GM21619 (cell line): Measurements from ENCODE around the gene GZF1.

Experiments used
- ATAC-seq: cut with Tn5 transposase; IDR thresholded peaks from one replicate; pipeline ENCODE4 v1.9.1; 2021; ENCODE audit not compliant: unreplicated experiment

The GZF1 gene

DNA sequence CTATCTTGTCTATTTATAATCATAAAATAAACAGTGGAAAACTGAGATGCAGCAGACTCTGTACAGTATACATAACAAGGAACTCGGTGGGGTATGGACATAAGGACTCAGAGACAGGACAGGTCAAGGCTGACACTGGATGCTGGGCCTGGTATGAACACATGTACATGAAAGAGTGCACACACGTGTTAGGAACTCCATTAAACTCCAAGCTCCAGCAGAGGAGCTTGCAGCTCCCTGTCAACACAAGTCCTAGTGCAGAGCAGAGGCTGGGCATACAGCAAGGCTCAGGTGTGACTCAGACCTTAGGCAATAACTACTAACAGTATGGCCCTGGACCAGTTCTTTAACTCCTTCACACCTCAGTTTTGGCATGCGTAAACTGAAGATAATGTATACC, 42.2 kb downstream of the GZF1 start:
- no peak for ATAC-seq

DNA sequence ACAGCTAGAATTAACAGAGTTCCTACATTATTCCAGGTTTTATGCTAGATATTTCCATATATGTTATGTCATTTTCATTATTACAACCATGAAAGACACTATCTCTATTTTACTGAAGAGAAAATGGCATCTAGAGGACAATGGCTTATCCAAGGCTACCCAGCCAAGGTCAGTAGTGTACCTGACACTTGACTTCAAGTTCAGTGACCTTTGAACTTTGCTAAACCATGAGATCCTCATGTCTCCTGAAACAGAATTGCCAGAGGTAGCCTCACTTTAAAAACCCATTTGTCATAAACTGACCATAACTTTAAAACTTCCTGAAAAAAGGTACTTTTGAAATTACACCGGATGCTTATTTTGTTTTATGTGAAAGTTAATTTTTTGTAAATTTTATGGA, 44.9 kb downstream of the GZF1 start:
- ATAC-seq, result no peak

DNA sequence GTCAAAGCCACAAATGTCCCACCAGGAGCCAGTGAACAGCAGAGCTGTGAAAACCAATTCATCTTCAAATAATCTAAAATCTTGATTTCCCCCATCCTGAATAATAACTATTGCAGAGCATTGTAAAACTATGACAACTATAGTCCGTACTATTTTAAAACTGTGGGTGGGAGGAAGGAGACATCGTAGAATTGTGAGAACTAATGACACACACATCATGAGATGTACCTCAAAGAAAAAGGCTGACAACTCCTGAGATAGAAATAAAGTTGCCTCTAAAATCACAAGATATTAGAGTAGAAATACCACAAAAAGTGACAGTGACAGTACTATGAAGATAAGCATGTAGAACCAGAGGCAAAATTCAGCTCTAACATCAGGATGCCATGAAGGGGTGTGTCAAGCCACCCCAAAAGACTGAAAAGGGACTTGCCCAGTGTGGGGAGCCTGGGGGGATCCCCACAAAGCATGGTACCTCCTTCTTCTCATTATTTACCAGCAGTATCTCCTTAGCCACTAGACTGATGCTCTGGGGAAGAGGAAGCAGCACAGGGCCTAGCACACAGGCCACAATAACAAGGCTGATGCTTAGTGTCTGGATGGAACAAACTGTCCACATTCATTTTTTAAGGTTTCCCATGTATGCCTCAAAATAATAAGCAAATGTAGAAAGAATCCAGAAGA, 45.9 kb downstream of the GZF1 start:
- ATAC-seq, result peak; percentile 71

DNA sequence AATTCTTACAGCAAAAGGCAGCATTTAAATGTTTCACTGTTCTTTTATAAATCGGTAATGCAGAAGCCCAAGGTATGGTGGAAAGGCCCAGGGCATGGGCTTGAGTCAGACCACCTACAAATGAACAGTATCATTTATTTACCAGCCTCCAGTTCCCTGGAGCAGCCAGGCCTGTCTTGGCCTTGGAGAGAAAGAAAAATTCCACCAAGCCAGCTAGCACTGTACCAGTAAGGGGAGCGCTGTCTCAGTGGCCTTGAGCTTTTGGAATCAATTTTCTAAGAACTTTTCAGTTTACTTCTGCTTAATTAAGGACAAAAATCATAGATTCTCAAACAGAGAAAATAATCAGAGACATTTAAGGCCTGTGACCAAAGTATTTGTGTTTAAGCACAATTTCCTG, 47.0 kb downstream of the GZF1 start:
- ATAC-seq, result no peak

DNA sequence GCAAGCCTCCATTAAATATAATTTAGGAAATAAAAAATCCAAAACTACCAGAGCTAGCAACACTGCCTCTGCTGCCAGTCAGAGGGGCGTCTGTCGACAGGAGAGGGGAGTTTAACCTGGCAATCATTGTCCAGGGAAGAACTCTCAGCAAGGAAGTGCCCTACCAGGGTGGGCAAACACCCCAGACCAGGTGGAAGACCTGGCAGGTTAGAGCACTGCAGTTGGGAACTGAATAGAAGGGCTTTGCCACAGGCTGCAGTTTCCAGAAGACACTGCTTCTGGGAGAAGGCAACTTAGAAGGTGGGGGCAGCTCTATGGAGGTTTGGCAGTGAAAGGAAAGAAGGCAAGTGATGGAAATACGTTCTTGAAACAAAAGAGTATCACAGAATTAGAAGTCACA, 47.8 kb downstream of the GZF1 start:
- ATAC-seq, result no peak

GRCh38 chr20:23410916-23411695, 49.1 kb downstream of the GZF1 start:
- ATAC-seq, result no peak

GRCh38 chr20:23412026-23412425, 50.0 kb downstream of the GZF1 start:
- no peak for ATAC-seq

GRCh38 chr20:23413862-23414422, 52.0 kb downstream of the GZF1 start:
- ATAC-seq, result no peak

GRCh38 chr20:23414526-23415188, 52.7 kb downstream of the GZF1 start:
- no peak for ATAC-seq

DNA sequence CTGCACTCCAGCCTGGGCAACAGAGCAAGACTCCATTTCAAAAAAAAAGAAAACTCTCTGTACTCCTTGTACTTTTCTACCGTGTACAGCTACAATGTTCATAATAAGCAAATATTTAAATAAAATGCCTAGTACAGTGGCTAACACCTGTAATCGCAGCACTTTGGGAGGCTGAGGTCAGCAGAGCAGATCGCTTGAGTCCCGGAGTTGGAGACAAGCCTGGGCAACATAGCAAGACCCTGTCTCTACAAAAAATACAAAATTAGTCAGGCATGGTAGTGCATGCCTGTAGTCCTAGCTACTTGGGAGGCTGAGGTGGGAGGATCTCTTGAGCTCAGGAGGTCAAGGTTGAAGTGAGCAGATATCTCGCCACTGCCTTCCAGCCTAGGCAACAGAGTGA, 53.6 kb downstream of the GZF1 start:
- ATAC-seq, result no peak

DNA sequence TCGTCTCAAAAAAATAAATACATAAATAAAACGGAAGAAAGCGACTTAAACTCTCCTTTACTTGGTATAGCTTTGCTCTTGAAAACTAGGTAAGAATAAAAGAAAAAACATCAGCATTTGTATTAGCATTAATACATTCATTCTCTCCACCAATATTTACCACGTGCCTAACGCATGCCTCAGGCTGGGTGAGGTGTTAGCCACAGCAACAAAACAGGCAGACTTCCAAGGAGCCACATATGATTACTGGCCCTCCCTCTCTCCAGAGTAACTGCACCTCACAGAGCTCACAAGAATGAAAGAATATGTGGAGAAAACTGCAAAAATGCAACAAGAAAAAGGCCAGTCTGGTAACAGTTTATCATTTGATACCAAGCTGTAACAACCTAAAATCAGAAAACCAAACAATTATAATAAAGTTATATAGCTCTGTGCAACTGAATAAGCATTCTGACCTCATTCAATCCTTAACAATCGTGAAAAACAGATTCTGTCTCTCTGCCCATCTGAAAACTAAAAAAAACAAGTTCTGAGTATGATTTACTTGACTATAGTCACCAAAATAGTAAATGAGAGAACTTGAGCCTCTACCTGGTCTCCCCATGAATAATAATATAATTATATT, 54.1 kb downstream of the GZF1 start:
- ATAC-seq, result no peak

- ATAC-seq, result no peak
These were observed 55.9 kb downstream of the GZF1 start for GRCh38 chr20:23417861-23418260.

GRCh38 chr20:23419657-23419994, 57.6 kb downstream of the GZF1 start:
- no peak for ATAC-seq

DNA sequence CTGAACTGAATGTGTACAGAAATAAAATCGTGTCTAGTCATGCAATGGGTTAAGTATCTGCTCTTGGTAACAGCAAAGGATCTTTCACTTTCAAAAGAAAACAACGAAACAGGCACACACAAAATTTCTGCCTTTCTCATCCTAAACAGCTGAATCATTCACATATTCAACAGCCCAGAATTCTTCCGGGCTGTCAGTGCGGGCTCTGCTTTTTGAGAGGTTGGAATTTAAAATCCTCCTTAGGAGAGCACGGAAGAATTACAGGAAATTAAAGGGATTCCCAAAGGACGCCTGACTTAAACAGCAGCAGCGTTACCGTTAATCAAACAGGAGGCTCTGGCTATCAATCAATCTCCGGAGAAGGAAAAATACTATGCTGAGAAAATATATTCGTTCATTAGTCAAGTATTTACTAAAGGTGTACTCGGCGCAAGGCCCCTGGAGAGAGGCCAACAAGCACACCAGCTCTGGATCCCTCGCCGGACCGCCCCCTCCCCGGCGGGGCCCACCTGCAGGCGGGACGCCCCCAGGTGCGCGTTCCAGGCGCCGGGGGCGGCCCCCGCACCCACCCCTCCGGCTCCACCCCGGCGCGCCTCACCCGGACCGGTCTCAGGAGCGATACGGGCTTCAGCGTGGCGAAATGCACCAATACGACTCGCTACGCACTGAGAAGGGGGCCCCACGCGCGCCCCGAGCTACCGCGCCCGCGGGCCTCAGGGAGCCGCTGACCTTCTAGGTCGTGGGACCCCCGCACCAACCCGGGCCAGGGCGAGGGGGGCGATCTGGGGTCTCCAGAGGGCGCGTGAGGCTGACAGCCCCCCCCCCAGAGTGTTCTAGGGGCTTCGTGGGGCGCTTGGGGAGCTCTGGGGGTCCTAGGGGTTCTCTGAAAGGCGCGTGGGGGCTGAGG, 58.3 kb downstream of the GZF1 start:
- no peak for ATAC-seq

GRCh38 chr20:23420943-23421931, 59.3 kb downstream of the GZF1 start, which contains the start of gene NAPB:
NAPB (minus strand) TSS chr20:23421488; CDS start chr20:23421402, 86 bp downstream.
- peak; percentile 98 for ATAC-seq
